ENCODE results near the gene UNCX.

DNA sequence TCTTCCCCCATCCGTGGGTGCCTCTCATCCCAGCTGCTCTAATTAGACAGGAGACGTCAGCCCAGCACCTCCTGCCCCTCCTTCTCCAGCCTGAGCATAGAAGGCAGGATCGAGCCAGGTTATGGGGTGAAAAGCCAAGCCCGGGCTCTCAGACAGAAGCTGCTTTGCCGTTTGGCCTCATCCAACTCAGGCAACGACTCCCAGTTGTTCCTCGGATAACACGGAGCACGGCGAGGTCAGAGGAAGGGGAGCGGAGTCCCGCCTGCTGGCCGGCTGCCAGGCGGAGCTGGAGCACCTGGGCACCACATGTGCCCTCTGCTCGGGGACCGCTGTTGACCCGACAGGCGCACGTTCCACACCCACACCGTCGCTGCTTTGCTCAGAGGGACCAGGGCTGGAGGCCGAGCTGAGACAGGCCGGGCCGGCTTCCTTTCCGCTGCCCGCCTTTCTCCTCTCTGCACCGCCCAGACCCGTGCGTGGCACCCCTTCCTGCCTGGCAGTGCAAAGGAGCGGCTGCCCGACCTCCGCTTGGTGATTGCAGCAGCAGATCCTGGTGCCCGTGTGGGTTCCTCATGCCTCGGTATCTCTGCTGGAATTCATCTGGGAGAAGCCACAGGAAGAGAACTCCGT is 21.6 kb upstream of the UNCX start:
- TF ChIP-seq, protein P1, sequence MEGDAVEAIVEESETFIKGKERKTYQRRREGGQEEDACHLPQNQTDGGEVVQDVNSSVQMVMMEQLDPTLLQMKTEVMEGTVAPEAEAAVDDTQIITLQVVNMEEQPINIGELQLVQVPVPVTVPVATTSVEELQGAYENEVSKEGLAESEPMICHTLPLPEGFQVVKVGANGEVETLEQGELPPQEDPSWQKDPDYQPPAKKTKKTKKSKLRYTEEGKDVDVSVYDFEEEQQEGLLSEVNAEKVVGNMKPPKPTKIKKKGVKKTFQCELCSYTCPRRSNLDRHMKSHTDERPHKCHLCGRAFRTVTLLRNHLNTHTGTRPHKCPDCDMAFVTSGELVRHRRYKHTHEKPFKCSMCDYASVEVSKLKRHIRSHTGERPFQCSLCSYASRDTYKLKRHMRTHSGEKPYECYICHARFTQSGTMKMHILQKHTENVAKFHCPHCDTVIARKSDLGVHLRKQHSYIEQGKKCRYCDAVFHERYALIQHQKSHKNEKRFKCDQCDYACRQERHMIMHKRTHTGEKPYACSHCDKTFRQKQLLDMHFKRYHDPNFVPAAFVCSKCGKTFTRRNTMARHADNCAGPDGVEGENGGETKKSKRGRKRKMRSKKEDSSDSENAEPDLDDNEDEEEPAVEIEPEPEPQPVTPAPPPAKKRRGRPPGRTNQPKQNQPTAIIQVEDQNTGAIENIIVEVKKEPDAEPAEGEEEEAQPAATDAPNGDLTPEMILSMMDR (IDR thresholded peaks at IDR 0.05 in 2 of 3, conservative IDR thresholded peaks at IDR 0.05 in 1 of 3; ENCODE audit: borderline replicate concordance in 1 of 3, insufficient read depth in 1 of 3, low read depth in 2 of 3, low read length in 2 of 3): no peak
- TF ChIP-seq, protein P2, sequence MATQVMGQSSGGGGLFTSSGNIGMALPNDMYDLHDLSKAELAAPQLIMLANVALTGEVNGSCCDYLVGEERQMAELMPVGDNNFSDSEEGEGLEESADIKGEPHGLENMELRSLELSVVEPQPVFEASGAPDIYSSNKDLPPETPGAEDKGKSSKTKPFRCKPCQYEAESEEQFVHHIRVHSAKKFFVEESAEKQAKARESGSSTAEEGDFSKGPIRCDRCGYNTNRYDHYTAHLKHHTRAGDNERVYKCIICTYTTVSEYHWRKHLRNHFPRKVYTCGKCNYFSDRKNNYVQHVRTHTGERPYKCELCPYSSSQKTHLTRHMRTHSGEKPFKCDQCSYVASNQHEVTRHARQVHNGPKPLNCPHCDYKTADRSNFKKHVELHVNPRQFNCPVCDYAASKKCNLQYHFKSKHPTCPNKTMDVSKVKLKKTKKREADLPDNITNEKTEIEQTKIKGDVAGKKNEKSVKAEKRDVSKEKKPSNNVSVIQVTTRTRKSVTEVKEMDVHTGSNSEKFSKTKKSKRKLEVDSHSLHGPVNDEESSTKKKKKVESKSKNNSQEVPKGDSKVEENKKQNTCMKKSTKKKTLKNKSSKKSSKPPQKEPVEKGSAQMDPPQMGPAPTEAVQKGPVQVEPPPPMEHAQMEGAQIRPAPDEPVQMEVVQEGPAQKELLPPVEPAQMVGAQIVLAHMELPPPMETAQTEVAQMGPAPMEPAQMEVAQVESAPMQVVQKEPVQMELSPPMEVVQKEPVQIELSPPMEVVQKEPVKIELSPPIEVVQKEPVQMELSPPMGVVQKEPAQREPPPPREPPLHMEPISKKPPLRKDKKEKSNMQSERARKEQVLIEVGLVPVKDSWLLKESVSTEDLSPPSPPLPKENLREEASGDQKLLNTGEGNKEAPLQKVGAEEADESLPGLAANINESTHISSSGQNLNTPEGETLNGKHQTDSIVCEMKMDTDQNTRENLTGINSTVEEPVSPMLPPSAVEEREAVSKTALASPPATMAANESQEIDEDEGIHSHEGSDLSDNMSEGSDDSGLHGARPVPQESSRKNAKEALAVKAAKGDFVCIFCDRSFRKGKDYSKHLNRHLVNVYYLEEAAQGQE (IDR thresholded peaks at IDR 0.05; ENCODE audit: low read depth): no peak
- TF ChIP-seq RAD21 (IDR thresholded peaks at IDR 0.05; ENCODE audit: low read depth): no peak

All from HCT116 (cell line).